ENCODE results near the gene CAV1. TPM values are rescaled to one million over a fixed set of nuclear protein-coding genes. Genes with fewer than 3 reads are reported as not detected.

Gene CAV1
- total and polyA plus RNA-seq, 2 of the 13 experiments (the other 11 are each of a cell fraction or from before 2014, with no cell fraction given): 0.40 TPM; not detected in 1

- Histone ChIP-seq H4K20me1 (ENCODE audit: insufficient read depth, low read length) (no peaks in the 10 kb centered on the region), H3K9ac (ENCODE audit: insufficient read depth, low read depth, low read length) (no peak overlapping the region), H3K9me3 (ENCODE audit: low read length) (no peaks in the 10 kb centered on the region), H2AFZ (ENCODE audit: low read length) (no peak overlapping the region), H3K4me1 (ENCODE audit: insufficient read depth, low read length) (no peaks in the 10 kb centered on the region), H3K4me3 (replicated peaks in 1 of 3; ENCODE audit: insufficient read depth in 1 of 3, low read depth in 2 of 3, low read length in 3 of 3) (no peak overlapping the region), H3K27me3 (ENCODE audit: control insufficient read depth in 1 of 2, insufficient read depth in 2 of 2, low read length in 2 of 2) (no peaks in the 10 kb centered on the region; a peak in 1 of 5 replicates), H3K27ac (ENCODE audit: extremely low read length, insufficient read depth, low read length) (no peak overlapping the region), H3K4me2 (ENCODE audit: low read depth, low read length) (no peak overlapping the region), H3K79me2 (ENCODE audit: insufficient read depth, low read length) (no peaks in the 10 kb centered on the region), H3K36me3 (replicated peaks in 1 of 2; ENCODE audit: control insufficient read depth in 1 of 2, insufficient read depth in 2 of 2, low read length in 2 of 2) (no peaks in the 10 kb centered on the region)
- intact Hi-C loops (cut with micrococcal nuclease; ENCODE audit: unreplicated experiment) (no loop called here), in situ Hi-C loops (cut with HindIII; ENCODE audit: extremely low pct_ligation_motif_present, low pct_unique_long_range_greater_than_20kb) (no loop called here)
- WGBS (ENCODE audit: low lambda C conversion rate): 2% methylated on average over 1 of the region's 1 CpG
- CTCF ChIA-PET (ENCODE audit: low intra/inter-chr PET ratio, low total read pairs): no interaction called here
- no peak for TF ChIP-seq HDAC6 (IDR thresholded peaks at IDR 0.05; ENCODE audit: low read depth, low read length)
- TF ChIP-seq SETDB1 (CRISPR knock-in tag; IDR thresholded peaks at IDR 0.05; ENCODE audit: borderline replicate concordance): no peak
- TF ChIP-seq ZBTB3 (CRISPR knock-in tag; IDR thresholded peaks at IDR 0.05; ENCODE audit: borderline replicate concordance, low read depth): no peak
- TF ChIP-seq RAD21 (CRISPR knock-in tag; IDR thresholded peaks at IDR 0.05): no peak
- no peak for TF ChIP-seq AGO1 (IDR thresholded peaks at IDR 0.05; ENCODE audit: low read depth, low read length, poor library complexity, severe bottlenecking)
- no peak for TF ChIP-seq MED13 (CRISPR knock-in tag; IDR thresholded peaks at IDR 0.05)
- TF ChIP-seq ASH2L (IDR thresholded peaks at IDR 0.05; ENCODE audit: insufficient read length, low read depth, low read length): no peak
- TF ChIP-seq ZHX1 (CRISPR knock-in tag; IDR thresholded peaks at IDR 0.05; ENCODE audit: low read depth): no peak
- TF ChIP-seq SALL1 (CRISPR knock-in tag; IDR thresholded peaks at IDR 0.05): no peak
- TF ChIP-seq ZNF468 (CRISPR knock-in tag; IDR thresholded peaks at IDR 0.05): no peak
- no peak for TF ChIP-seq ZNF589 (CRISPR knock-in tag; conservative IDR thresholded peaks at IDR 0.05)
- no peak for TF ChIP-seq GATAD1 (CRISPR knock-in tag; IDR thresholded peaks at IDR 0.05)
- no peak for TF ChIP-seq ZNF30 (CRISPR knock-in tag; IDR thresholded peaks at IDR 0.05)
- no peak for TF ChIP-seq NR2F6 (IDR thresholded peaks at IDR 0.05)
- TF ChIP-seq NR2F6 (CRISPR knock-in tag; IDR thresholded peaks at IDR 0.05): no peak
- TF ChIP-seq DNMT1 (CRISPR knock-in tag; IDR thresholded peaks at IDR 0.05): no peak
- no peak for TF ChIP-seq CEBPB (IDR thresholded peaks at IDR 0.05; ENCODE audit: borderline replicate concordance, low read depth, low read length)
- no peak for FAIRE-seq
- no TSS peak for BruUV-seq (replicated peaks)
- POLR2A ChIA-PET: no interaction called here
- ATAC-seq: no peak
- DNase-seq (ENCODE audit: low spot score): no peak
Measured at GRCh38 chr7:116493449-116493848, 31.4 kb upstream of the CAV1 start.

Data from HepG2 (cell line).